Measurements from ENCODE around the gene SECISBP2. TPM values are rescaled to one million over a fixed set of nuclear protein-coding genes. Genes with fewer than 3 reads are reported as not detected.

SECISBP2 gene
- total RNA-seq, 2 donors from 2014 or later = 43.1 to 63.6 TPM

- H3K36me3 Mint-ChIP-seq = peaks cover 20% of the 10 kb centered on the region
- H3K4me1 Mint-ChIP-seq (ENCODE audit: low read depth in 2 of 2) = peaks cover 41 to 42% of the 10 kb centered on the region in 2 donors
- no peak for DNase-seq (ENCODE audit: low spot score)
- no peaks in the 10 kb centered on the region for H3K9me3 Mint-ChIP-seq
- peak overlapping the region; percentile 86 to 96 for H3K27ac Mint-ChIP-seq
- H3K4me3 Mint-ChIP-seq = no peak overlapping the region
- H3K27me3 Mint-ChIP-seq = no peaks in the 10 kb centered on the region
- no peak for ATAC-seq
Measured at GRCh38 chr9:89390068-89390555, 71.8 kb downstream of the SECISBP2 start.

GRCh38 chr9:89390578-89391116 is 72.3 kb downstream of the SECISBP2 start:
- H3K9me3 Mint-ChIP-seq = no peaks in the 10 kb centered on the region
- peaks cover 40 to 41% of the 10 kb centered on the region in 2 donors for H3K4me1 Mint-ChIP-seq (ENCODE audit: low read depth in 2 of 2)
- H3K27me3 Mint-ChIP-seq = no peaks in the 10 kb centered on the region
- ATAC-seq (no peak), DNase-seq (ENCODE audit: low spot score) (no peak)
- peaks cover 20% of the 10 kb centered on the region for H3K36me3 Mint-ChIP-seq
- no peak overlapping the region for H3K4me3 Mint-ChIP-seq
- H3K27ac Mint-ChIP-seq = peak overlapping the region; percentile 86 to 96

- H3K4me1 Mint-ChIP-seq (ENCODE audit: low read depth in 2 of 2) = peaks cover 32 to 41% of the 10 kb centered on the region in 2 donors
- DNase-seq (ENCODE audit: low spot score) (no peak), ATAC-seq (no peak)
- H3K9me3 Mint-ChIP-seq = no peaks in the 10 kb centered on the region
- H3K4me3 Mint-ChIP-seq = no peak overlapping the region
- H3K27me3 Mint-ChIP-seq = no peaks in the 10 kb centered on the region
- H3K27ac Mint-ChIP-seq = peak overlapping the region; percentile 86 to 96
- H3K36me3 Mint-ChIP-seq = peaks cover 13% of the 10 kb centered on the region
Measured at GRCh38 chr9:89391585-89391984, 73.3 kb downstream of the SECISBP2 start.

DNA sequence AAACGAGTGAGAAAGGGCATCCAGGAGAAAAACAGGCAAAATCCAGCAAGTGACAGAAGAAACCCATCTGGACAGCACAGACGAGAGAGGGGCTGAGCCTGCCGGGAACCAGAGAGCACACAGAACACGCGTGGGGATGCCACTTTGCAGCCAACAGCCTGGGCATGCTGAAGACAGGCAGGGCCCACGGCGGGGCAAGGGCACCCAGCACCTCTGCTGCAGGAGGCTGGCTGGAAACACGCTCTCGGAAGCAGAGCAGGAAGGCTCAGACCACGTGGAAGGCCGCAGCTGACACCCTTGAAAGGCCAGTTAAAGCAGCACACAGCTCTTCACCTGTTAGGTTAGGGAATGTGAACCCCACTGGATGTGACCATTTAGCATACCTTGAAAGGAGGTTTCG is 76.1 kb downstream of the SECISBP2 start:
- Mint-ChIP-seq H3K36me3 (peaks cover 18% of the 10 kb centered on the region), H3K4me3 (no peak overlapping the region), H3K27me3 (no peaks in the 10 kb centered on the region), H3K27ac (peak overlapping the region; percentile 48 to 86), H3K4me1 (ENCODE audit: low read depth in 2 of 2) (peaks cover 15 to 27% of the 10 kb centered on the region in 2 donors), H3K9me3 (no peaks in the 10 kb centered on the region)
- DNase-seq (ENCODE audit: low spot score) (no peak), ATAC-seq (no peak)

DNA sequence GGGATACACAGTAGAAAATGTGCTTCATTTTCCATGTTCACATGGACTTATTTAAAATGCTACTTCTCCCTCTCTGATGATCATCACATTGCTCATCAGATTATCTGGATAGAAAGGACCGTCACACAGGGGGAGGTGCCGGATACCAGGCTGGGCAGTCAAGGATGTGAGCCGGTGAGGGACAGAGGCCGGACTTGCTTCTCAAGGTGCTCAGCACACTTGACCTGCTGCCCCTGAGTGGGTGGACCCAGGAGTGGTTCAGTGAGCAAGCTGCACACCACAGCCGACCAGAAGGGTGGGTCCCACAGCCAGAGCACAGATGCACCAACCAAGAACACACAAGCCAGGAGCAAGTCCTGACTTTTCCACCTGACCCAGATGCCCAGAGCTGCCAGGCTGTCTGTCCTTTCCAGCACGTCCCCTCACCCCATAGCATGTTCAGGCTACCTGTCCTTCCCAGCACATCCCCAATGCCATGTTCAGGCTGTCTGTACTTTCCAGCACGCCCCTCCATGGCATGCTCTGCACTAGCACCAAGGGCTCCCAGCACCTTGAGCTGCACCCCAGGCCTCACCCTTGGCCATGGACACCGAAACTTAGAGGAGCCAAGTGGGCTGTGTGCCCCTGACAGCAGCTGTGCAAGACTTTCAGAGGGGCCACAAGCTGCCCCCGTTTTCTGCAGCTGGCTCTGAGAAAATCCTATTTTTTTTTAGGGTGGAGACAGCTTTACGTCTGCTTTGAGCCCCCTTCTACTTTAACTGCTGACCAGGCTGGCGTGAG is 77.8 kb downstream of the SECISBP2 start:
- peaks cover 21 to 23% of the 10 kb centered on the region in 2 donors for H3K4me1 Mint-ChIP-seq (ENCODE audit: low read depth in 2 of 2)
- peak overlapping the region in 1 of 2 donors; percentile 68 for H3K27ac Mint-ChIP-seq
- H3K4me3 Mint-ChIP-seq = no peak overlapping the region
- no peak for ATAC-seq
- peaks cover 27% of the 10 kb centered on the region for H3K36me3 Mint-ChIP-seq
- no peaks in the 10 kb centered on the region for H3K9me3 Mint-ChIP-seq
- DNase-seq (ENCODE audit: low spot score) = no peak
- H3K27me3 Mint-ChIP-seq = no peaks in the 10 kb centered on the region

GRCh38 chr9:89397471-89397870 is 79.2 kb downstream of the SECISBP2 start:
- Mint-ChIP-seq H3K27ac (peak overlapping the region; percentile 35 to 68), H3K9me3 (no peaks in the 10 kb centered on the region), H3K27me3 (no peaks in the 10 kb centered on the region), H3K4me1 (ENCODE audit: low read depth in 2 of 2) (peaks cover 27 to 30% of the 10 kb centered on the region in 2 donors), H3K36me3 (peaks cover 37% of the 10 kb centered on the region), H3K4me3 (no peak overlapping the region)
- ATAC-seq (no peak), DNase-seq (ENCODE audit: low spot score) (no peak)

GRCh38 chr9:89398621-89399020 is 80.3 kb downstream of the SECISBP2 start:
- no peaks in the 10 kb centered on the region for H3K9me3 Mint-ChIP-seq
- ATAC-seq (no peak), DNase-seq (ENCODE audit: low spot score) (no peak)
- H3K27ac Mint-ChIP-seq = peak overlapping the region; percentile 35 to 78
- H3K27me3 Mint-ChIP-seq = no peaks in the 10 kb centered on the region
- peaks cover 33% of the 10 kb centered on the region for H3K36me3 Mint-ChIP-seq
- peaks cover 25 to 29% of the 10 kb centered on the region in 2 donors for H3K4me1 Mint-ChIP-seq (ENCODE audit: low read depth in 2 of 2)
- no peak overlapping the region for H3K4me3 Mint-ChIP-seq

GRCh38 chr9:89400403-89401116 is 82.3 kb downstream of the SECISBP2 start:
- ATAC-seq (peak; percentile 53 to 55), DNase-seq (ENCODE audit: low spot score) (no peak)
- Mint-ChIP-seq H3K9me3 (no peaks in the 10 kb centered on the region), H3K4me3 (peak overlapping the region; percentile 36), H3K36me3 (peaks cover 24% of the 10 kb centered on the region), H3K27ac (peak overlapping the region; percentile 89), H3K27me3 (no peaks in the 10 kb centered on the region), H3K4me1 (ENCODE audit: low read depth in 2 of 2) (peaks cover 30 to 36% of the 10 kb centered on the region in 2 donors)

DNA sequence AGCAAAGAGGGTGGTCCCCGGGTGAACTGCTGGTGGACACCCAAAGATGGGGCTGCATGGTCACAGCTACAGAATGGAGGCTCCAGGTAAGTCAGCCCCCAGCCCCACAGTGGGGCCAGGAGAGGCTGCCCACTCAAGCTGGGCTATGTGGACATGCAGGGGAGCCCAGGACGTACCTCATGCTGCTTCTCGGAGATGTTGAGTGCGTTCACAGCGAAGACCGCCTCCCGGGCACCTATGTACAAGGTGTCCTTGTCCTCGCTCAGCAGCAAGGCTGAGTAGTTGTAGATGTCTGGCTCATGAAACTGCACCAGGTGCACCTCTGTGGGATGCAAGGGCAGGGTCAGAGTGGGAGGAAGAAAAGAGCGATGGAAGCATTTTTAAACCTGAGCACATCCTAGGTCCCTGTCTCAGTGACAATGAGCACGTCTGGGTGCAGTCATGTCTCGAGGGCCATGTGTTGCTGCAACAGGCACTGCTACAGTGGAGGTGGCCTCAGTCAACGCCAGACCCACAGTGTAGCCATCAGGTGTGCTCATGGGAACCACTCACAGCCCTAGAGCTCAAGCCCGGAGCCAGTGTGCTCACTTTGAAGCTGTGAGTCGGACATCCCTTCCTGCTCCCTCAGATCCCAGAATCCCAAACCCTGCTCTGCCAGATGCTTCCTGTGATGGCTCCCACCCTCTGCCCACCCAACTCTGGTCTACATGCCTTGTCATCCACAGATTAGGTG is 84.6 kb downstream of the SECISBP2 start:
- no peak for DNase-seq (ENCODE audit: low spot score)
- peaks cover 50 to 59% of the 10 kb centered on the region in 2 donors for H3K4me1 Mint-ChIP-seq (ENCODE audit: low read depth in 2 of 2)
- ATAC-seq = no peak
- H3K27me3 Mint-ChIP-seq = no peaks in the 10 kb centered on the region
- no peak overlapping the region for H3K4me3 Mint-ChIP-seq
- H3K36me3 Mint-ChIP-seq = peaks cover 30% of the 10 kb centered on the region
- H3K27ac Mint-ChIP-seq = peak overlapping the region; percentile 89 to 92
- H3K9me3 Mint-ChIP-seq = peaks cover 3% of the 10 kb centered on the region

DNA sequence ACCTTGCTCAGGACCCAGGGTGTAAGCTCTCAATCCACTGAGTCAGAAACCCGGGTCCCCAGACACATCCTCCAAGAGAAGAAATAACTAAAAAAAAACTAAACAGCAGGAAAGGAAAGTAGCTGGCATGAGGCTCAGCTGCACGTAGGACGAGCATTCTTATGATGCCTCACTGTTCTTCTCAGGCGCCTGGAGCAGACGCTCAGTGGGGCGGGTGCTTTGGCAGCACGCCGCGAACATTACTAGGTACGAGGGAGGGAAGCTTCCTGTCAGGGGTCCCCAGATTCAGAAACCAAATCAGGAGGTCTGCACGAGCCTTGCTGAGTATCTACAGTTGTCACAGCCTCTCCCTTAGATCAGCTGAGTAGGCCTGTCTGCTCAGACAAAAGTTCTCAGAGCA is 85.8 kb downstream of the SECISBP2 start:
- ATAC-seq (no peak), DNase-seq (ENCODE audit: low spot score) (no peak)
- Mint-ChIP-seq H3K4me3 (peak overlapping the region; percentile 58), H3K27ac (peak overlapping the region; percentile 92 to 96), H3K9me3 (peaks cover 3% of the 10 kb centered on the region), H3K4me1 (ENCODE audit: low read depth in 2 of 2) (peaks cover 61 to 71% of the 10 kb centered on the region in 2 donors), H3K36me3 (peaks cover 33% of the 10 kb centered on the region), H3K27me3 (no peaks in the 10 kb centered on the region)

DNA sequence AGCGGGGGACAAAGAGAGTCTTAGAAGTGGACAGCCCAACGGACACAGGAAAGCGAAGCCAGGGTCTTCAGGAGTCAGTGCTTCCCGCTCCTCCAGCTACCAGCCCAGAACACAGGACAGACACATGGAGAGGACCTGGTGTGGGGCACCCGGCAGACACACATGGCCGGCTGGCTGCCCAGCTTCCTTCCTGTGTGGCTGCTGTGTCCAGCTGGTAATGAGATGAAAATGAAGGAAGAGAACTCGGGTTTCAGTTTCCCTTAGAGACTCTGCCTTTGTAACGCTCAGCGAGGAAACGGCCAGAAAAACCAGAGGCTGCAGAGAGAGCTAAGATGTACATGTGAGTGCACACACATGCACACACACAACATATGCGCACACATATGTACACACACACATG is 87.5 kb downstream of the SECISBP2 start:
- peak overlapping the region; percentile 92 to 96 for H3K27ac Mint-ChIP-seq
- H3K36me3 Mint-ChIP-seq = peaks cover 27% of the 10 kb centered on the region
- peaks cover 5% of the 10 kb centered on the region for H3K9me3 Mint-ChIP-seq
- no peaks in the 10 kb centered on the region for H3K27me3 Mint-ChIP-seq
- peaks cover 67 to 79% of the 10 kb centered on the region in 2 donors for H3K4me1 Mint-ChIP-seq (ENCODE audit: low read depth in 2 of 2)
- H3K4me3 Mint-ChIP-seq = peak overlapping the region; percentile 76
- DNase-seq (ENCODE audit: low spot score) (no peak), ATAC-seq (peak; percentile 56 to 74)

- DNase-seq (ENCODE audit: low spot score) (no peak), ATAC-seq (no peak)
- H3K9me3 Mint-ChIP-seq = peaks cover 7% of the 10 kb centered on the region
- H3K4me3 Mint-ChIP-seq = peak overlapping the region; percentile 76
- H3K27me3 Mint-ChIP-seq = no peaks in the 10 kb centered on the region
- peaks cover 68 to 79% of the 10 kb centered on the region in 2 donors for H3K4me1 Mint-ChIP-seq (ENCODE audit: low read depth in 2 of 2)
- H3K27ac Mint-ChIP-seq = peak overlapping the region; percentile 92 to 96
- peaks cover 22% of the 10 kb centered on the region for H3K36me3 Mint-ChIP-seq
Measured at GRCh38 chr9:89407070-89407469, 88.8 kb downstream of the SECISBP2 start.

DNA sequence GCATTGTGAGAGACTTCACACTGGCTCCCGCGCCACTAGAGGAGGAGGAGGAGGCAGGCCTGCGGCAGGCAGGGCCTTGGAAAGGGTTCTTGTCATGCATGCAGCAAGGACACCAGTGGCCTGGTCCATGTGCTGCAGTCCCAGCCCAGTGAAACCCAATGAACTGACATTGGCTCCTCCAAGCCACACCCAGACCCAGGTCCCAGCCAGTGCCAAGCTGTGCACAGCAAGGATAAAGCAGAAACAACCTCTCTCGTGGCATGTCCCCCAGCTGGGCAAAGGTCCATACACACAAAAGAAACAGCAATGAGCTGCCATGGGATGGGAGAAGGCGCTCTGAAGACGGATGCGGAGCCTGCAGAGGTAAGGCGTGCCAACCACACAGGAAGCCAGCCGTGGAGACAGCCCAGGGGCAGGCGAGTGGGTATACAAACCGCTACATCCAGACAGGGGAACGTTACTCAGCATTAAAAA is 90.4 kb downstream of the SECISBP2 start:
- peaks cover 22% of the 10 kb centered on the region for H3K36me3 Mint-ChIP-seq
- no peaks in the 10 kb centered on the region for H3K27me3 Mint-ChIP-seq
- peaks cover 74 to 92% of the 10 kb centered on the region in 2 donors for H3K4me1 Mint-ChIP-seq (ENCODE audit: low read depth in 2 of 2)
- ATAC-seq = peak; percentile 77 to 84
- H3K9me3 Mint-ChIP-seq = peaks cover 7% of the 10 kb centered on the region
- peak; percentile 83 for DNase-seq (ENCODE audit: low spot score)
- peak overlapping the region; percentile 96 for H3K4me3 Mint-ChIP-seq
- H3K27ac Mint-ChIP-seq = peak overlapping the region; percentile 92 to 96
